ENCODE results near the gene TRAF3.

- TF ChIP-seq MAX (IDR thresholded peaks at IDR 0.05; ENCODE audit: low read depth), result no peak
- TF ChIP-seq EP300 (IDR thresholded peaks at IDR 0.05; ENCODE audit: borderline replicate concordance in 1 of 2, low read depth in 1 of 2, low read length in 1 of 2), result no peak
- no peak for TF ChIP-seq CTCF (IDR thresholded peaks at IDR 0.05)
- TF ChIP-seq NFIC (IDR thresholded peaks at IDR 0.05; ENCODE audit: borderline replicate concordance), result no peak
- TF ChIP-seq RAD21 (IDR thresholded peaks at IDR 0.05; ENCODE audit: low read length), result no peak
- no peak for TF ChIP-seq TCF12 (IDR thresholded peaks at IDR 0.05)
- TF ChIP-seq POLR2AphosphoS5 (IDR thresholded peaks at IDR 0.05; ENCODE audit: low read depth, low read length), result no peak
- no peak for TF ChIP-seq NRF1 (IDR thresholded peaks at IDR 0.05; ENCODE audit: low read depth, low read length)
- TF ChIP-seq MXI1 (IDR thresholded peaks at IDR 0.05; ENCODE audit: low read depth, low read length), result no peak
- no peak for TF ChIP-seq GABPA (IDR thresholded peaks at IDR 0.05; ENCODE audit: low read depth)
- TF ChIP-seq TAF1 (IDR thresholded peaks at IDR 0.05; ENCODE audit: borderline replicate concordance, low read depth, low read length), result no peak
- TF ChIP-seq JUND (IDR thresholded peaks at IDR 0.05), result no peak
- no peak for TF ChIP-seq RFX5 (IDR thresholded peaks at IDR 0.05; ENCODE audit: low read length)
Measured at GRCh38 chr14:102796661-102797190, 19.5 kb downstream of the TRAF3 start.

Measured in SK-N-SH (cell line).